Measurements from ENCODE around the gene TMEM132C. TPM values are rescaled to one million over a fixed set of nuclear protein-coding genes. Genes with fewer than 3 reads are reported as not detected.
"Not testable (repeated sequence)": the region's sequence is repeated elsewhere in the genome, so short reads cannot be mapped to it uniquely, and the experiment has no call there.

The TMEM132C gene
- total RNA-seq, 2 experiments from 2014 or later = not detected

GRCh38 chr12:128603573-128604115 is 336.7 kb downstream of the TMEM132C start:
- Mint-ChIP-seq H3K27ac (no peak overlapping the region), H3K4me3 (no peak overlapping the region), H3K9me3 (no peaks in the 10 kb centered on the region), H3K36me3 (no peaks in the 10 kb centered on the region), H3K27me3 (no peaks in the 10 kb centered on the region), H3K4me1 (ENCODE audit: low read depth) (no peaks in the 10 kb centered on the region)
- CTCF ChIA-PET = no interaction called here
- DNase-seq = no peak
- POLR2A ChIA-PET = no interaction called here
- intact Hi-C loops (cut with micrococcal nuclease) = no loop called here

DNA sequence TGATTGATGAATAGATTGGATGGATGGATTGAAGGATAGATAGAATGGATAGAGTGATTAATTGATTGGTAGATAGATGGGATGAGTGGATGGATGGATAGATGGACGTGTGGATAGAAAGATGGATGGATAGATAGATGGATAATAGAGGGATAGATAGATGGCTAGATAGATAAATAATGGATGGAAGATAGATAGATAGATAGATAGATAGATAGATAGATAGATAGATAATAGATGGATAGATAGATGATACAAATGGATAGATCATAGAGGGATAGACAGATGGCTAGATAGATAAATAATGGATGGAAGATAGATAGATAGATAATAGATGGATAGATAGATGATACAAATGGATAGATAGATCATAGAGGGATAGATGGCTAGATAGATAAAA is 337.2 kb downstream of the TMEM132C start:
- CTCF ChIA-PET = not testable (repeated sequence)

DNA sequence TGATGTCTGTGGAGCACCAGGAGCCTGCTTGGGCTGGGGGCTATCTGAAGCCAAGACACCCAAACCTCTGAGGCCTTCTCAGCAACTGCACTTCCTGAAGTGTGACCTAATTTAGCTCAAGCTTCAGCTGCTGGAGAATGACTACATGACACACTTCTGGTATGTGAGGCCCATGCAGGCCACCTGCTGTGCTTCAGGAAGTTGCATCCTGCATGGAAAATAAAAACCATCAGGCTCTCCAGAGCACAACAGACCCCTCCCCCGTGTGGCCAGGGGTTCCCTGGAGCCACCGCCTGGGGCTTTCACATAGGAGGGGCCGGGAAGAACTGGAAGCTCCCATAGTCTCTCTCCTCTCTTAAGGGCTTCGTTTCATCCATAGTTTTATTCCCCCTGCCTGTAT is 339.1 kb downstream of the TMEM132C start:
- no peak overlapping the region for H3K4me3 Mint-ChIP-seq
- no peaks in the 10 kb centered on the region for H3K4me1 Mint-ChIP-seq (ENCODE audit: low read depth)
- intact Hi-C loops (cut with micrococcal nuclease) = no loop called here
- H3K9me3 Mint-ChIP-seq = no peaks in the 10 kb centered on the region
- POLR2A ChIA-PET = no interaction called here
- DNase-seq = no peak
- no peaks in the 10 kb centered on the region for H3K36me3 Mint-ChIP-seq
- CTCF ChIA-PET = no interaction called here
- H3K27ac Mint-ChIP-seq = no peak overlapping the region
- no peaks in the 10 kb centered on the region for H3K27me3 Mint-ChIP-seq

More for the DNA sequence above, 337.2 kb downstream of the TMEM132C start:
- H3K4me1 Mint-ChIP-seq (ENCODE audit: low read depth); intact Hi-C loops (cut with micrococcal nuclease); H3K4me3 Mint-ChIP-seq; H3K27ac Mint-ChIP-seq; DNase-seq; H3K9me3 Mint-ChIP-seq; H3K36me3 Mint-ChIP-seq; H3K27me3 Mint-ChIP-seq; POLR2A ChIA-PET: not testable (repeated sequence)

DNA sequence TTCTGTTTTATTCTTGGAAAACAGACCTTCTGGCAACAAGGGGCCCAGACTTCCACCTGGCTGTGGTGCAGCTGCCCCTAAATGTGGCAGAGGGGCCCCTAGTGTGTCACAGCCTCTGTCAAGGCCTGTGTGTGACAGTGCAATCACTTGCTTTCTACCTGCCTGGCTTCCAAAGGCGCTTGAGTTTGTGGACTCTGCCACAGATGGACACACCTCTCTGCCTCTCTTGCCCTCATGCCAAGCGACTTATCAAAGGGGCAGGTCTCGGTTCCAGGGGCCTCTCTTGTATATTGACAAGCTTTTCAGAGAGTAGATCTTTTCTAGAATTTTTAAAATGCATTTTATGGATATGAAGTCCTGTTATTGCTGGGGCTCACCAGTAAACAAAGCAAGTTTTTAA is 339.6 kb downstream of the TMEM132C start:
- no peaks in the 10 kb centered on the region for H3K36me3 Mint-ChIP-seq
- intact Hi-C loops (cut with micrococcal nuclease) = no loop called here
- no peak overlapping the region for H3K4me3 Mint-ChIP-seq
- DNase-seq = no peak
- no peak overlapping the region for H3K27ac Mint-ChIP-seq
- POLR2A ChIA-PET = no interaction called here
- no peaks in the 10 kb centered on the region for H3K9me3 Mint-ChIP-seq
- H3K27me3 Mint-ChIP-seq = no peaks in the 10 kb centered on the region
- no peaks in the 10 kb centered on the region for H3K4me1 Mint-ChIP-seq (ENCODE audit: low read depth)
- CTCF ChIA-PET = no interaction called here

DNA sequence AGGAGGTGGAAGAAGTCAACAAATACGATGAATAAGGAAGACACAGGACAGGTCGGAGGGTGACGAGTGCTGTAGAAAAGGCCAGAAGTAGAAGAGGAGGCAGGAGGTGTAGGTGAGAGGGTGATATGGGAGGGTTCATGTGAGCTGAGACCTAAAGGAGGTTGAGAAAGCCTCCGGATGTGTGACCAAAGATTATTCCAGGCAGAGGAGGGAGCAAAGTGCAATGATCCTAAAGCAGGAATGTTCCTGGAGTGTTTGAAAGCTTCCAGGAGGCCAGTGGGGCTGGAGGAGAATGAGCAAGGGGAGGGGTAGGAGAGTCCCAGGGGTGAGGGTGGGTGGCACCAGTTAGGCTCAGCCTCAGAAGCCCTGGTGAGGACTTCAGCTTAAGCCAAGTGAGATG is 340.0 kb downstream of the TMEM132C start:
- Mint-ChIP-seq H3K27me3 (no peaks in the 10 kb centered on the region), H3K4me1 (ENCODE audit: low read depth) (no peaks in the 10 kb centered on the region), H3K27ac (no peak overlapping the region), H3K9me3 (no peaks in the 10 kb centered on the region), H3K36me3 (no peaks in the 10 kb centered on the region), H3K4me3 (no peak overlapping the region)
- intact Hi-C loops (cut with micrococcal nuclease) = no loop called here
- POLR2A ChIA-PET = no interaction called here
- DNase-seq = no peak
- CTCF ChIA-PET = no interaction called here

DNA sequence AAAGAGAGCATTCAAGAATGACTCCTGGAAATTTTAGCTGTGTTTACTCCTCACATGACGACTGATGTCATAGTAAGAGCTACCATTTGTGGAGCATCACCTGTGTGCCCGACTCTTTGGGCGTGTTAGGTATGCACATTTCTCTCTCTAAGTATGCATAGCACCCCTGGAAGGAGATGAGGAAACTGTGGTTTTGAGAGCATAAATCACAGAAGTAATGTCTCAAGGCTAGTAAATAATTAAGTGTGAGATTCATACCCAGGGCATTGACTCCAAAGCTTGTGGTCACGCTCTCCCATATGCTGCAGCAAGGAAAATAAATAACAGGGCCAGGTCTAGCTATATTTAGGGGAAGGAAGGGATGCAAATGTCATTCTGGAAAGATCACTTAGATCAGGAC is 340.7 kb downstream of the TMEM132C start:
- Mint-ChIP-seq H3K4me3 (no peak overlapping the region), H3K4me1 (ENCODE audit: low read depth) (no peaks in the 10 kb centered on the region), H3K9me3 (no peaks in the 10 kb centered on the region), H3K36me3 (no peaks in the 10 kb centered on the region), H3K27me3 (no peaks in the 10 kb centered on the region), H3K27ac (no peak overlapping the region)
- CTCF ChIA-PET = no interaction called here
- DNase-seq = no peak
- intact Hi-C loops (cut with micrococcal nuclease) = no loop called here
- POLR2A ChIA-PET = no interaction called here

DNA sequence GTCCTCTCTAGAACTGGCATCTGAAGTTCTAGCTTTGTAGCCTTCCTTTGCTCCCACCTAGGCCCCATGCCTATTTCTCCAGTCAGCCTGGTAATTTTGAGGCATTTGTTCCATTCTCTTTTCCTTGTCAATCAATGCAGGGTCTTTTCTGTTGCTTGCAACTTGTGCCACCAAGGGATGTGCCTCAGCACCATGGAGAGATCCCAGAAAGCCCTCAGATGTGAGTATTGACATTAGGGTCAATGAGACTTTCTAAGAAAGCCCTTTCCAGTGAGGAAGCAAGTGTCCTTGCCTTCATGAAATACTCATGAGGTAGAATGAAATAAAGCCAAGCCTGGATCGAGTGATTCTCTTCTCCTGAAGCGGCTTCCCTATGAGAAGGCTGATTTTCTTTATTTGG is 342.9 kb downstream of the TMEM132C start:
- CTCF ChIA-PET = no interaction called here
- no peak for DNase-seq
- Mint-ChIP-seq H3K4me1 (ENCODE audit: low read depth) (no peaks in the 10 kb centered on the region), H3K4me3 (no peak overlapping the region), H3K9me3 (no peaks in the 10 kb centered on the region), H3K27ac (no peak overlapping the region), H3K27me3 (no peaks in the 10 kb centered on the region), H3K36me3 (no peaks in the 10 kb centered on the region)
- POLR2A ChIA-PET = no interaction called here
- intact Hi-C loops (cut with micrococcal nuclease) = no loop called here

GRCh38 chr12:128611736-128612135 is 344.8 kb downstream of the TMEM132C start:
- no peaks in the 10 kb centered on the region for H3K9me3 Mint-ChIP-seq
- H3K27me3 Mint-ChIP-seq = no peaks in the 10 kb centered on the region
- DNase-seq = no peak
- no peaks in the 10 kb centered on the region for H3K36me3 Mint-ChIP-seq
- H3K27ac Mint-ChIP-seq = no peak overlapping the region
- ChIA-PET POLR2A (no interaction called here), CTCF (no interaction called here)
- H3K4me1 Mint-ChIP-seq (ENCODE audit: low read depth) = no peaks in the 10 kb centered on the region
- no peak overlapping the region for H3K4me3 Mint-ChIP-seq
- intact Hi-C loops (cut with micrococcal nuclease) = no loop called here

DNA sequence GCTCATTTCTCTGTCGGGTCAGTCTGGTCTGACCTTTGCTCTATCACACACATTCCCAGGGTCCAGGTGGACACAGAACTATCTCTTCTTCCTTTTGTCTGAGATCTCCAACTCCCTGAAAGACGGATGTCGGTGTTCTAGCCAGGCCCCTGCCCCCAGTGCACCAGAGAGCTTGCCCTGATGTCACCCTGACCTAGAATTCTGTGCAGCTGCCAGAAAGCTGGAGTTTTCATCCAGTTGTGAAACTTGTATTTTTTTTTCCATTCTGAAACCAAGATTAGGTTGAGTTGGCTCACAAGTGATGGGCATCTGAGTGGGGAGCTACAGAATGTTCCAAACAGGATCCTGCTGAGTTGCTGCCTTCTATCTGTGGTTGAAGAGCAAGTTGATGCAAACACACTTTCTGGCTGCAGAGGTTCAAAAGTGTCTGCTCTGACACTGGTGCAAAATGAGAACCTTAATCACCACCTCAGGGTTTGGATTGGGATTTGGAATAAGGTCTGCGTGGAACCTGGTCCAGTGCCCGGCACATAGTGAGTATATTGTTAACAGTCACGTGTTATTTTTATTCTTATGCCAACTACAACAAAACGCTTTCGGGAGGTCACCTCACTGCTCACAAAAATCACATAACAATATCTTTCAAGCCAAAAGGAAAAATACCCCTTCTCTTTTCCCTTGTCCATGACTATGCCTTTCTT is 345.3 kb downstream of the TMEM132C start:
- CTCF ChIA-PET = no interaction called here
- Mint-ChIP-seq H3K4me1 (ENCODE audit: low read depth) (no peaks in the 10 kb centered on the region), H3K4me3 (no peak overlapping the region), H3K27ac (no peak overlapping the region), H3K9me3 (no peaks in the 10 kb centered on the region), H3K36me3 (no peaks in the 10 kb centered on the region), H3K27me3 (no peaks in the 10 kb centered on the region)
- POLR2A ChIA-PET = no interaction called here
- DNase-seq = no peak
- intact Hi-C loops (cut with micrococcal nuclease) = no loop called here

GRCh38 chr12:128613837-128614590 is 347.0 kb downstream of the TMEM132C start:
- Mint-ChIP-seq H3K9me3 (no peaks in the 10 kb centered on the region), H3K27ac (no peak overlapping the region), H3K4me1 (ENCODE audit: low read depth) (no peaks in the 10 kb centered on the region), H3K4me3 (no peak overlapping the region), H3K27me3 (no peaks in the 10 kb centered on the region), H3K36me3 (no peaks in the 10 kb centered on the region)
- POLR2A ChIA-PET = no interaction called here
- DNase-seq = no peak
- intact Hi-C loops (cut with micrococcal nuclease) = no loop called here
- CTCF ChIA-PET = no interaction called here

DNA sequence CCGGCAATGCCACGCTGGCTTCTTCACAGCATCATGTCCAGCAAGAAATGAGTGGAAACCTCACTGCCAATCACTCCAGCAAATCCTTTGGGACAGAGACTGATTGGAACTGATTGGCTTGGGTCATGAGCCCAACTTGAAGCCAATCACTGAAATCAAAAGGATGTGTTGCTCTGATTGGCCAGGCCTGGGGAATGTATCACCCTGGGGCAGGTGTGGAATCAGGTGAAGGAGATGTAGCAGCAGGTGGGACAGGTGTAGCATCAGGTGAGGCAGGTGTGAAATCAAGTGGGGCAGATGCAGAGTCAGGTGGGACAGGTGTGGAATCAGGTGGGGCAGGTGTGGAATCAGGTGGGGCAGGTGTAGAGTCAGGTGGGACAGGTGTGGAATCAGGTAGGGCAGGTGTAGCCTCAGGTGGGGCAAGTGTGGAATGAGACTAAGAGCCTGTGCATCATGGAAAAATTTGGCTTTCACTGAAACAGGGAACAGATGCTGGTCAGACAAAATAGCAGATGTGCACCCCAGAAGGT is 350.4 kb downstream of the TMEM132C start:
- ChIA-PET POLR2A (no interaction called here), CTCF (no interaction called here)
- intact Hi-C loops (cut with micrococcal nuclease) = no loop called here
- Mint-ChIP-seq H3K4me3 (no peak overlapping the region), H3K9me3 (no peaks in the 10 kb centered on the region), H3K27me3 (no peaks in the 10 kb centered on the region), H3K36me3 (no peaks in the 10 kb centered on the region), H3K4me1 (ENCODE audit: low read depth) (no peaks in the 10 kb centered on the region), H3K27ac (no peak overlapping the region)
- no peak for DNase-seq

DNA sequence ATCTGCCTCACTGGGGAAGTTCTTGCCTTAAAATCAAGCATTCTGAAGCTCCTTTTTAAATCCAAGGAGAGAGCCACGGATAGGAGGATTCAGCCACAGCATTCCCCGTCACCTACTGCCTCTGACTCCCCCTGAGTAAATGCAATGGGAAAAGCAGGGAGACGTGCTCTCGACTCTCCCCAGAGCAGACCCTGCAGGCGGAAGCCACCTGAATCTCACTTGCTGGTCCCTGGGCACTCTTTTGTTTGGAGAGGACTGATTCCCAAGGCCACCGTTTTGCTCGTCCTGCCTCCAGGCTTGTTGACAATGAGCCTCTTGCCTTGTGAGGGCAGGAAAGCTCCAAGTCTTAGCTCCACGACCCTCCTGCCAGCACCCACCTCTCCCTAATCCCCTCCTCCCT is 352.3 kb downstream of the TMEM132C start:
- H3K9me3 Mint-ChIP-seq = no peaks in the 10 kb centered on the region
- ChIA-PET CTCF (interaction anchor here (0.7 kb wide), 1 partner anchor 8 kb away, joined by 3 read pairs; no protein-coding TSS in a partner anchor), POLR2A (no interaction called here)
- intact Hi-C loops (cut with micrococcal nuclease) = no loop called here
- no peaks in the 10 kb centered on the region for H3K27me3 Mint-ChIP-seq
- no peaks in the 10 kb centered on the region for H3K36me3 Mint-ChIP-seq
- no peak overlapping the region for H3K4me3 Mint-ChIP-seq
- no peak for DNase-seq
- H3K27ac Mint-ChIP-seq = no peak overlapping the region
- no peaks in the 10 kb centered on the region for H3K4me1 Mint-ChIP-seq (ENCODE audit: low read depth)

GRCh38 chr12:128621304-128621703 is 354.3 kb downstream of the TMEM132C start:
- Mint-ChIP-seq H3K9me3 (peaks cover 7% of the 10 kb centered on the region), H3K4me1 (ENCODE audit: low read depth) (no peaks in the 10 kb centered on the region), H3K27me3 (no peaks in the 10 kb centered on the region), H3K27ac (no peak overlapping the region), H3K4me3 (no peak overlapping the region), H3K36me3 (no peaks in the 10 kb centered on the region)
- CTCF ChIA-PET = no interaction called here
- intact Hi-C loops (cut with micrococcal nuclease) = no loop called here
- DNase-seq = no peak
- POLR2A ChIA-PET = no interaction called here
